GM18909 (cell line): ENCODE data around the gene KRTCAP2.

ENCODE experiments used
- ATAC-seq: cut with Tn5 transposase; IDR thresholded peaks from one replicate; pipeline ENCODE4 v1.9.1; 2021; ENCODE audit warnings: mild to moderate bottlenecking; ENCODE audit not compliant: unreplicated experiment, poor library complexity

Gene KRTCAP2

DNA sequence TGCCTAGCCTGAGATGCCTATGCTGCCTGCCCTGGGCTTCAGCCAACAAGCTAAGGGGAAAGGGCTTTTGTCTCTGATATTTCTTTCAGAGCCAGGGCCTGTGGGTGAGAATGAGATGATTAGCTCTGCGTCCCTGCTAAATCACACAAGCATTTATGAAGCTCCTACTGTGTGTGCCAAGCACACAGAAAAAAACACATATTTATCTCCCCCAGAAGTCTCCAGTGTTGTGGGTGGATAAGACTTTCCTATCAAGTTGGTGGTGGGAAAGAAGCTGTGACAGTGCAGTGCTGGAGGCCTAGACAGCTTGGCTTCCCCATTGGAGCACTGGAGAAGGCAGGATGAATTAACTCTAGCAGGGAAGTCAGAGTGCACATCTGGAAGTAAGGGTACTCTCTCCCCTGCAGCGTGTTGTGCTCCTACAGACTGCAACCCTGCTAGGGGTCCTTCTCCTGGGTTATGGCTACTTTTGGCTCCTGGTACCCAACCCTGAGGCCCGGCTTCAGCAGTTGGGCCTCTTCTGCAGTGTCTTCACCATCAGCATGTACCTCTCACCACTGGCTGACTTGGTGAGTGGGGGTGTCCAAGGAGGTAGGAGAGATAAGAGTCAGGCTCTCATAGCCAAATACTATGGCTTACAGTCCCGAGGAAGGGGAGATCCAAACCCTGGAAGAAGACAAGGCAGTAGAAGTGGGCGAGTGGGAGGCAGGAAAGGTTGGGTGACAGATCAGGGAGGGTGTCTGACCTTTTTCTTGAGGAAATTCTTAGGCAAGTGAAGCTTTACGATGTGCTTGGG, 35.8 kb downstream of the KRTCAP2 start:
- no peak for ATAC-seq

DNA sequence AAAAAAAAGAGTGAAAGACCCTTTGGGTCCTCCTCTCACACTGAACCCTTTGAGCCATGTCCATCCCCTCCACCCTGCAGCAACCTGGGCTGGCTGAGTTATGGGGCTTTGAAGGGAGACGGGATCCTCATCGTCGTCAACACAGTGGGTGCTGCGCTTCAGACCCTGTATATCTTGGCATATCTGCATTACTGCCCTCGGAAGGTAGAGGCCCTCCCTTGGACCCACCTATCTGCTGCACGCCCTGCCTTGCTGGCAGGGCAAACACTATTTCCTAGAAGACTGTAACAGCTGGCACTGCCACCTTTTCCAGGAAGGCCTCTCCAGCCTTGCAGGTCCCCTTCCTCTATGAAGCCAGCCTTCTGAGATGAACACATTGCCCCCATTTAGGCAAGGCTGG, 36.4 kb downstream of the KRTCAP2 start:
- ATAC-seq: no peak

DNA sequence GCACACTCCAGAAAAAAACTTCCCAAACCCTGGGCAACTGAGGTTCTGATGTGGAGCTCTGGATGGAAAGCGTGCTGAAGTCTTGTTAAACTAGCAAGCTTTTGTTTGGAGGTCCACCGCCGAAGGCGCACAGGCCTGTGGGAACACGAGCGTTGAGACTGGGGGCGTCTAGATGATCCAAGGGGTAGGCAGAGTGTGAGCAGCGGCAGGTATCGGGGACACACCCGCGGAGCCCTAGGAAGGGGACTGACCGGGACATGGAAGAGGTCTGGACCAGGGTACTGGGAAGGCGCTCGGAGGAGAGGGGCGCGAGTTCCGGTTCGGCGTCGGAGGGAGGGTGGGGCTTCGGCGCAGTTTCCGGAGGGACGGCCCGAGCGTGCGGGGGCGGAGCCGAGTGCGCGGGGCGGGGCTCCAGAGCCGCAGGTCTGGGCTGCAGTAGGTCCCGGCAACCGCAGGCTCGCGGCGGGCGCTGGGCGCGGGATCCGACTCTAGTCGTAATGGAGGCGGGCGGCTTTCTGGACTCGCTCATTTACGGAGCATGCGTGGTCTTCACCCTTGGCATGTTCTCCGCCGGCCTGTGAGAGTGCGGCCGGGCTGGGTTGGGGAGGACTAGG, 37.6 kb downstream of the KRTCAP2 start, which contains the start of gene SLC50A1:
Gene SLC50A1, plus strand, starts transcription at position 438 of the 614 bp plus-strand sequence. Its CDS starts 60 bp downstream, at position 498.
- ATAC-seq: peak; percentile 73

DNA sequence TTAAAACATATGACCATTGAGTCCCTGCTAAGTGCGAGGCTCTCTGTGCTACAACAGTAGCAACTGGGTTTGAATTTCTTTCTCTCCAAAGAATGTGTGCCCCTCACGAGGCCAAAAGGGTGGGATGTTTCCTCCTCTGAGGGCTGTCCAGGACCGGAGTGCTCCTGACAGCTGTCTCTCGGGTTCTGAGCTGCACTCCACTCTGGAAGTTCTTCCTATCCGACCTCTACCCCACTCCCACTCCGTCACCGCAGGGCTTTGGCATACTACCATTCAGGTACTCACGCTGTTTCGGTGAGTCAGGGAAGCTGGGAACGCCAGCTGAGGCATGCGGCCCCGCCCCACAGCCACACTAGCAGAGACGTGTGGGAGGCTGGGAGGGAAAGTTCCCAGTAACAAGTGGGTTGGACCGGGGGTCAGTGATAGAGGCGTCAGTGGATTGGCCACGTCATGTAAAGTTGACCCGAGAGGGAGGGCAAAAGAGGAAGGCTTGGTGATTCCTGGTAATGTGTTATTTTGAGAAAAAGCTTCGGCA, 38.2 kb downstream of the KRTCAP2 start:
- ATAC-seq: no peak

DNA sequence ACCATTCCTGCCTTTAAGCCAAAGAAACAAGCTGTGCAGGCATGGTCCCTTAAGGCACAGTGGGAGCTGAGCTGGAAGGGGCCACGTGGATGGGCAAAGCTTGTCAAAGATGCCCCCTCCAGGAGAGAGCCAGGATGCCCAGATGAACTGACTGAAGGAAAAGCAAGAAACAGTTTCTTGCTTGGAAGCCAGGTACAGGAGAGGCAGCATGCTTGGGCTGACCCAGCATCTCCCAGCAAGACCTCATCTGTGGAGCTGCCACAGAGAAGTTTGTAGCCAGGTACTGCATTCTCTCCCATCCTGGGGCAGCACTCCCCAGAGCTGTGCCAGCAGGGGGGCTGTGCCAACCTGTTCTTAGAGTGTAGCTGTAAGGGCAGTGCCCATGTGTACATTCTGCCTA, 38.8 kb downstream of the KRTCAP2 start:
- no peak for ATAC-seq

DNA sequence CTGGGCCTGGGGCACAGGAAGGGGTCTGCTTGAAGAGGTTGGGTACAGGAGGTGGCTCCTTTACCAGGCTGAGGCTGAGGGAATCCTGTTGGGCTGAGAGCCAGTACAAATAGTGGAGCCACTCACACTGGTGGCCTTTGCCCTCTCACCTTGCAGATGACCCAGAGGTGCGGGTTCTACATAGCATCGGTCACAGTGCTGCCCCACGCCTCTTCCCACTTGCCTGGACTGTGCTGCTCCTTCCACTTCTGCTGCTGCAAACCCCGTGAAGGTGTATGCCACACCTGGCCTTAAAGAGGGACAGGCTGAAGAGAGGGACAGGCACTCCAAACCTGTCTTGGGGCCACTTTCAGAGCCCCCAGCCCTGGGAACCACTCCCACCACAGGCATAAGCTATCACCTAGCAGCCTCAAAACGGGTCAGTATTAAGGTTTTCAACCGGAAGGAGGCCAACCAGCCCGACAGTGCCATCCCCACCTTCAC, 39.3 kb downstream of the KRTCAP2 start:
- ATAC-seq: no peak

DNA sequence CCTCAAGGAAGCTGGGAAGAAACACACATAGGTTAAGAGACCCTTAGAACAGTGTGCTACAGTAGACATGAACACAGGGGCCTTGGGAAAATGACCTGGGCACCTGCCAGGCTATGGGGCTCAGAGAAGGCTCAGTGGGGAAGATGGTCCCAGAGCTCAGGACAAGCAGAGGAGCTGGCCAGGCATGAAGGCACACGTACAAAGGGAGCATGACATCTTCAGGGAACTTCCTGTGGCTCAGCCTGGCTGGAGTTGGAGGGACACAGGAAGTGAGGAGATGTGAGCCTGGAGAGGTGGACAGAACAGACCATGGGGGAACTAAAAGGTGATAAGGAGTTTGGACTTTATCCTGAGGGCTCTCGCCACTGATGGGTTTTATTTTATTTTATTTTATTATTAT, 41.2 kb downstream of the KRTCAP2 start:
- no peak for ATAC-seq

DNA sequence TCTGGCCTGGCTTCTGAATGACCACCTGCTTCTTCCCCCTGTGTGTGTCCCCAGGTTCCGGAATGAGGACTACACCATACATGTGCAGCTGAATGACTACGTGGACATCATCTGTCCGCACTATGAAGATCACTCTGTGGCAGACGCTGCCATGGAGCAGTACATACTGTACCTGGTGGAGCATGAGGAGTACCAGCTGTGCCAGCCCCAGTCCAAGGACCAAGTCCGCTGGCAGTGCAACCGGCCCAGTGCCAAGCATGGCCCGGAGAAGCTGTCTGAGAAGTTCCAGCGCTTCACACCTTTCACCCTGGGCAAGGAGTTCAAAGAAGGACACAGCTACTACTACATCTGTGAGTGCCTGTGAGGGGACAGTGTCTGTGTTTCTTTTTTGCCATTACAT, 41.8 kb downstream of the KRTCAP2 start:
- ATAC-seq: no peak

DNA sequence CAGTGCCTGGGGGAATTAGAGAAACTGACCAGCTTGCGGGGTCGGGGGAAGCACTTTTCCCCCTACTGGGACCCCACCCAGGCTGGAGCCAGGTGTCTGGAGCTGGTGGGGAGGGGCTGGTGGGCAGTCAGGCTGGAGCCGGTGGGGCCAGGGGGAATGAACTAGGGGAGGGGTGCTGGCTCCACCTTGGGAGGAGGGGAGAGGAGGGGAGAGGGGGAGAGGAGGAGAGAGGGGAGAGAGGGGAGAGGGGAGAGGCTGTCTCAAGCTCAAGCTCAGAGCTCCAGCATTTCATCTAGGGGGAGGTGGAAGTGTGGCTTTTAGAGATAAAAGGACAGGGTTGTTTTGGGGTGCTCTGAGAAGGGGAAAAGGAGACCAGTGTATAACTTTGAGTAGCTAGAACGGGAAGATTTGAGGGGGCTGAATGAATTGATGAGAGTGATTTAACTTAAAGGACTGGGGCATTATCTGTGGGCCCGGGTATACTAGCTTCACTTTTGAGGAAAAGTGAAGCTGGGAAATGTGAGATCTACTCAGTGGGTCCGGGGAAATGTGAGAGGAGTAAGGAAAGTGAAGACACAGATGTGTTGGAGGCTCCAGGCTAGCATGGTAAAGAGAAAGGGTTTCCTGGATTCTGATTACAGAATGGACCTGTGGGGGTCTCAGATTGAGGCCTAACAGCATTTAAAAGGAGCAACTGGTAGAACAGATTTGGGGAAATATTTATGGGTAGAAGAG, 42.7 kb downstream of the KRTCAP2 start:
- no peak for ATAC-seq

DNA sequence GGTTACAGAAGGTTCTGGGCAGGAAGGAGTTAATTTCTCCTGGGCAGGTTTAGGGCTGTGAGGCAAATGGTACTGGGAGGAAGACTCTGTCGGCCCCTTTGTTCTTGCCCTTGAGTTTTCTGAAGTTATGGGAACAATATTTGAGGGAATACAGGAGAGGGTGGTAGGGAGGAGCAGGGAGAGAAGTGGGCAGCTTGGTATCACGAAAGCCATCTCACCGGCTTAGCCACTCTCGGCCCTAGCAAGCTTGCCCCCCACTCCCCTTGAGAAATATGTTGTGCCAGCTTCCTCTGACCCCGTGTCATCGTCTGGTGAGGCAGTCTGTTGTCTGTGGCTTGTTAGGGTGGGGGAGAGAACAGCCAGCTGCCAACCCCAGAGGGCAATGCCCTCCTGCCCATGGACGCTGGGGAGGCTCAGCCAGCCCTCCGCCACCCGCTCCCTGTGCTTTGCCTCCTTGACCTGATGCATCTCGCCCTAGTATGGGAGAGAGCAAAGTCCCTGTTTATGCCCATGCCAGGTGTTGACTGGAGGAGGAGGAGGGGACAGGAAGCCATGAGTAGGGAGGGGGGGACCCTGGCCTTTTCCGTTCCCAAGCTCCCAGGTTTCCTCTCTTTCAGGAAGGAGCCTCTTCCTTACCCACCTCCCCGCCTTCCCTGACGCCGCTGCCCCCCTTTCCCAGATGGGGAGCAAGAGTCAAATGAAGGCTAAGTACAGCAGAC, 44.2 kb downstream of the KRTCAP2 start:
- no peak for ATAC-seq

DNA sequence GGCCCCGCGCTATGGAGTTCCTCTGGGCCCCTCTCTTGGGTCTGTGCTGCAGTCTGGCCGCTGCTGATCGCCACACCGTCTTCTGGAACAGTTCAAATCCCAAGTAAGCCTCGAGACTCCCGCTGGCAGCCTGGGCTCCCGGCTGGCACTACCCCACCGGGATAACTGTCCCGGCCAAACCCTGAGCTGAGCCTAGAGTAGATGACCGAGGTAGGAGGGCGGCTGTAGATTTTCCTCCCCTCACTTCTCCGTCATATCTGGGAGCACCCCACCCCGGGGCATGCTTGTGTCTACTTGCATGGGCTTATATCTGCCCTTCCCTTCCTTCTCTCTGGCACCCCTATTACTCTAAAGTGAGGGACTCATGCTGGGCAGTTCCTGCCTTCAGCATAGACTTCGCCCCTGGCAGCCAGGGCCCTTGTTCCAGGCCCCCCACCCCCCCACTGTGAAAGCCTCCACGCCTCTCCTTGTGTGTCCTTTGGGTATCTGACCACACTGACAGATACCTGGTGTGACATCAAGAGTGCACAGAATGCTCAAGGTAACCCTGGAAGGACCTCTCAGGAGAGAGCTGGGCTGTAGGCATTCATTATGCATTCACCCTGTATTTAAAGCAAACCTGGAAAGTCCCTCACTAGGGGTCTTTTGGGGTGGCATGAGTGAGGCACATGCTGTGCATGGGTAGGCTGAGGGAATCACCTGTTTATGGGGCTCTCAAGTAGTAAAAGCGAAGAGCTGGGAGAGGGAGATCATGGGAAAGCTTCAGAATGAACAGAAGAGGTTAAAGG, 44.9 kb downstream of the KRTCAP2 start:
- no peak for ATAC-seq

DNA sequence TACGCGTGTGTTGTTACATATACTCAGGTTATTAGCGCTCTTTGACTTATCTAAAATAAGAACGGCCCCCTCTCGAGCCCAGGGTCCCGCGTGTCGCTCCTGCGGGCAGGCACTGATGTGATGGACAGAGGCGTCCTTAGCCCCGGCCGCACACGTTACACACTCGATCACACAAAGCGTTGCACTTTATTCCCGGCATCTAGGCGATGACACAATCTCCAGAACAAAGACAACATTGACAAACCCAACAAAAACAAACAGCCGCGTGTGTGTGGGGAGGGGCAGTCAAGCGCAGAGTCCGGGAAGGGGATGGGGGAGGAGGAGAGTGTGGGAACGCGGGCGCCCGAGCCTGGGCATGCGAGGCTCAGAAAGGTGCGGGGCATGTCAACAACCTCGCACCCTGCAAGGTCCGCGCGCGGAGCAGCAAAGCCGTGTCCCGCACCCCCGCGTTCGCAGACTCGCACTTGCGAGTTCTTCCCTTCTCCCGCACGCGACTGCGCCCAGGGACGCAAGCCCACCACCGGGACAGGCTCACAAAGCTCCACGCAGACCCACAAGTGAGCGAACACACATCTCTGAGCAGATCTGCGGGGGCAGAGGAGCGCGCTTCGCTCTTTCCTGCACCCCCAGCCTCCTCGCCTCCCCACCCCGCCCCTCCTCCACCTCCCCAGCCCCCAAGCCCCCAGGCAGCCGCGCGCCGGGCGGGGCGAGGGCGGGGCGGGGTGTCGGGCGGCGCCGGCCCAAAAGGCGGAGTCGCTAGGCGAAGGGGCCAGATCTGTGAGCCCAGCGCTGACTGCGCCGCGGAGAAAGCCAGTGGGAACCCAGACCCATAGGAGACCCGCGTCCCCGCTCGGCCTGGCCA, 45.8 kb downstream of the KRTCAP2 start, which contains the start of gene EFNA1:
Gene EFNA1, plus strand, starts transcription at position 772 of the 862 bp plus-strand sequence. CDS start 102 bp downstream, outside the sequence.
- no peak for ATAC-seq

DNA sequence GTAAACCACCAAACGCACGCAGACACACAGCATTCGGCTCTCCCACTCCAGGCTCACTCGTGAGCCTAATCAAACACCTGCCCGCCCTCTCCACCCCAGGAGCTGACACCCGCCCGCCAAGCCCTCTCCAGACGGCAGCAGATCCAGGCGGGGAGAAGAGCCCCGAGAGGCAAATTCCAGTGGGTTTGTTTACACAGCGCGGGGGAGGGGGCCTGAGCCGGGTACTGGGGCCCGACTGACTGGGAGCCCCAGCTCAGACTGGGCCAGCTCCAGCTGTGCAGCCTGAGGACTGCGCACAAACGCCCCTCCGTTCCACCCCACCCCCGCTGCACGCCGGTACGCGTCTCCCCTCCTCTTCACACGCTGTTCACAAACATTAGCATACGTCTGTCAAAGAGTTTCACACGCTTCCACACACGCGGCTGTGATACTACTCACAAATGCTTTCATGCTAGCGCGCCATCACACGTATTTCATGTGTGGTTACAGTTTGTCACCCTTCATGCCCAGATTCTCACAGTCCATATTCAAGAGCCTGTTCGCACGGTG, 46.5 kb downstream of the KRTCAP2 start:
- ATAC-seq: no peak

DNA sequence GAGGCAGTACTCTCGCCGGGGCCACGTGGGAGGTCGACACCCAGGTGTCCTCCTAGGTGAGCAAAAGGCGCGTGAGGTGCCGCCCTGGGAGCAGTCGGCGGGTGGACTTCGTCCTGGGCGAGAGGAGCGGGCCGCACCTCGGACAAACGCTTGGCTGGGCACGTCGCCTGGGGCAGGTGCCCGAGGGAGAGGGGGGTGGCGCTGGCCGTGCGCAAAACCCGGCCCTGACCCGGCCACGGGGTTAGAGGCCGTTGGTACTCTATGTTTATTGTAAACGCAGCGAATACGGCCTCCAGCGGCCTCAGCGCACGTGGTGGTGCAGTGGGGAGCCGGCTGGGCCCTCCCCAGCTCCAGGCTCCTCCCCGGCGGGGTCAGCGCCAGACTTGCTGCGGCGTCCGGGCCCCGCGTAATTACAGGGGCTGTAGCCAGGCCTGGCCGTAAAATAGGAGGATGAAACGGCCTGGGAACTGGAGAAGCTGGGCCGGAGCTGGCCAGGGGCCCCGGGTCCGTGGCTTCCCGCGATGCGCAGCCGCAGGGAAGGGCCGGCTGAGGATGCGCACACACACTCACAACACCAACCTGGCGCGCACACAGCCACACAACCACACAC, 47.1 kb downstream of the KRTCAP2 start:
- no peak for ATAC-seq

DNA sequence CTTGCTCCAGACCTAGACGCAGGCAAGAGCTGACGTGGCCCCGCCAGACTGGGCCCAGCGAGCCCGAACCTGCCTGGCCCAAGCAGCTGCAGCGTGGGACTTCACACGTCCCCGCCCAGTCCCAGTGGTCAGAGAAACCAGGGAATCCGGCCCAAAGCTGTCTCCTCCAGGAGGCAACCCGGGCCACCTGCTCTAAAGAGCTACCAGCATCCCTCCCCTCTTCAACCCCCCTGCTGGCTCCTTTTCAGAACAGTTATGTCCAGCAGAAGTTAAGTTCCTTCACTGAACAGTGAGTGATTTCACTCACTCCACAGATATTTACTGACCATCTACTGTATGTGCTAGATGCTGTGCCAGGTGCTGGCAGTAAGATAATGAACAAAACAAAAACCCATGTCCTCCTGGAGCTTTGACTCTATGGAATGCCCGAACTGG, 47.6 kb downstream of the KRTCAP2 start:
- ATAC-seq: no peak

DNA sequence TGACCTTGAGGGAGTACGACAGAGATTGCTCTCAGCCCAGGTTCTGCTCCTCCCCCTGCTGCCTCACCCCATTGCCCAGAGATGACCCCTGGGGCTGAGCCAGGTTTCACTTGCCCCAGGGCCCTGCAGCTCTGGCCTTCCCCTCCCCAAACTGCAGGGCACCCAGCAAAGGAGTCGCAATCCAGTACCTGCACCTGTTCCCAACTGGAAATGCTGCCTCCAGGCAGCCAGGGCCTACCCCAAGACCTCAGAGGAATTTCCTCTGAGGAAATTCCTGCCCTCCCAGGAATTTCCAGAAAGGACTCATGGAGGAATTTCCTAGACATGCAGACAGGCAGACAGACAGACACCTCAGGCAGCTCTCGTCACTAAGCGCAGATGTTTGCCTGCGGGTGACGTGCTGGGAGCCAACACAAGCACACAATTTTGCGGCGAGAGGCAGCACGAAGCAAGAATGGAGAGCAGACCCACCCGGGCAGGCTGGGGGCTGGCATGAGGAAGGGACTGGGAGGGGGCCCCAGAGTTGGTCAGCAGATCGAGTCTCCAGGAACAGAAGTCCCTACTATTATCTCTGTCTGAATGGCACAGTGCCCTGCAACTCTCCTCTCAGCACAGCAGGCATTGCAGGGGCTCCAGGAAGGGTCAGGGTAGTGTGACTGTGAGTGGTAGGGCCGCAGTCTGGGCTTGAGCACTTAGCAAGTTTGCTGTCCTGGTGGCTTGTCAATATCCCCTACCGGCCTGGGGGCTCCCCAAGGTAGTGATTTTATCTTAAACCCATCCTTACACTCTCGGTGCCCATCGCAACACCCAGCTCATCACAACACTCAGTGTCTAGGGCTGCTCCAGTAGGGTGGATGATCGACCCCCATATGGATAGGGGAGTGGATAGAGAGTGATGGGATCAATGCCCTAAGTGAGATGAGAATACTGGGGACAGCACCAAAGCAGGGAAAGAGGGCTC, 48.3 kb downstream of the KRTCAP2 start:
- no peak for ATAC-seq
